ENCODE measurements around the gene SEPTIN12. TPM values are rescaled to one million over a fixed set of nuclear protein-coding genes. Genes with fewer than 3 reads are reported as not detected.

The SEPTIN12 gene
- total and polyA plus RNA-seq, 7 donors, result 2.5 TPM; not detected in 6

- Histone ChIP-seq H3K27me3 (no peaks in the 10 kb centered on the region), H3K4me1 (peaks cover 0 to 41% (median 35%) of the 10 kb centered on the region in 4 donors), H3K36me3 (peaks cover 4 to 38% (median 25%) of the 10 kb centered on the region in 4 donors), H3K4me3 (no peak overlapping the region), H3K27ac (peak overlapping the region; percentile 86 to 92 (median 88)), H3K9me3 (no peaks in the 10 kb centered on the region)
- DNase-seq, result no peak
- intact Hi-C loops (cut with DNase I), result loop anchor here (2.0 kb wide), 3 partner anchors 43 to 153 kb away; partner anchors contain the start of genes ANKS3, DNAAF8, GLYR1 and UBN1
- WGBS, 2 donors, result 85 to 88% methylated on average over 26 of the region's 26 CpGs
- TF ChIP-seq EP300 (IDR thresholded peaks at IDR 0.05), result no peak
- TF ChIP-seq CTCF (IDR thresholded peaks at IDR 0.05), result no peak
- TF ChIP-seq POLR2A (IDR thresholded peaks at IDR 0.05), result no peak
- TF ChIP-seq POLR2AphosphoS5 (IDR thresholded peaks at IDR 0.05), result no peak
Observed at GRCh38 chr16:4803898-4804762, 16.0 kb upstream of the SEPTIN12 start.

GRCh38 chr16:4803401-4803844 lies 15.3 kb upstream of the SEPTIN12 start:
- DNase-seq, result no peak
- TF ChIP-seq CTCF (IDR thresholded peaks at IDR 0.05) (no peak), POLR2A (IDR thresholded peaks at IDR 0.05) (no peak), POLR2AphosphoS5 (IDR thresholded peaks at IDR 0.05) (no peak), EP300 (IDR thresholded peaks at IDR 0.05) (no peak)
- 49 to 57% methylated on average over 8 of the region's 8 CpGs for WGBS, 2 donors
- Histone ChIP-seq H3K4me3 (peak overlapping the region in 3 of 4 donors; percentile 70 to 86 (median 79)), H3K4me1 (peaks cover 0 to 41% (median 35%) of the 10 kb centered on the region in 4 donors), H3K9me3 (no peaks in the 10 kb centered on the region), H3K27me3 (no peaks in the 10 kb centered on the region), H3K36me3 (peaks cover 4 to 38% (median 24%) of the 10 kb centered on the region in 4 donors), H3K27ac (peak overlapping the region; percentile 86 to 92 (median 88))
- intact Hi-C loops (cut with DNase I), result loop anchor here (2.0 kb wide), 3 partner anchors 43 to 153 kb away; partner anchors contain the start of genes ANKS3, DNAAF8, GLYR1 and UBN1

GRCh38 chr16:4802659-4803287 lies 14.6 kb upstream of the SEPTIN12 start:
- DNase-seq, result peak; percentile 96
- Histone ChIP-seq H3K36me3 (peaks cover 4 to 38% (median 20%) of the 10 kb centered on the region in 4 donors), H3K4me1 (peaks cover 0 to 41% (median 35%) of the 10 kb centered on the region in 4 donors), H3K9me3 (no peaks in the 10 kb centered on the region), H3K4me3 (peak overlapping the region; percentile 55 to 86 (median 74)), H3K27me3 (no peaks in the 10 kb centered on the region), H3K27ac (peak overlapping the region; percentile 86 to 92 (median 88))
- intact Hi-C loops (cut with DNase I), result loop anchor here (2.0 kb wide), 3 partner anchors 44 to 154 kb away; partner anchors contain the start of genes ANKS3, DNAAF8, GLYR1 and UBN1
- 1% methylated on average over 59 of the region's 59 CpGs for WGBS, 2 donors
- peak in 3 of 4 donors; percentile 63 to 75 (median 67) for TF ChIP-seq POLR2AphosphoS5 (IDR thresholded peaks at IDR 0.05)
- TF ChIP-seq CTCF (IDR thresholded peaks at IDR 0.05), result no peak

- peaks cover 0 to 38% (median 18%) of the 10 kb centered on the region in 4 donors for H3K36me3 ChIP-seq
- intact Hi-C loops (cut with DNase I), result loop anchor here (2.0 kb wide), 4 partner anchors 33 to 155 kb away; partner anchors contain the start of genes ANKS3, DNAAF8, GLYR1 and UBN1
Observed at GRCh38 chr16:4801962-4802658, 14.0 kb upstream of the SEPTIN12 start, which contains the start of gene ROGDI. TSS of gene ROGDI (minus strand) at chr16:4802633. CDS start at chr16:4802571, 62 bp downstream.

More at GRCh38 chr16:4801962-4802658, 14.0 kb upstream of the SEPTIN12 start, which contains the start of gene ROGDI:
- 0 to 1% methylated on average over 70 of the region's 70 CpGs for WGBS, 2 donors
- DNase-seq, result peak; percentile 90
- no peaks in the 10 kb centered on the region for H3K9me3 ChIP-seq
- TF ChIP-seq POLR2A (IDR thresholded peaks at IDR 0.05) (peak; percentile 27 to 61), POLR2AphosphoS5 (IDR thresholded peaks at IDR 0.05) (peak in 3 of 4 donors; percentile 36 to 60 (median 56)), CTCF (IDR thresholded peaks at IDR 0.05) (no peak)
- H3K27ac ChIP-seq, result peak within 1 kb of the TSS; percentile 86 to 92 (median 88)
- peaks cover 0 to 41% (median 35%) of the 10 kb centered on the region in 4 donors for H3K4me1 ChIP-seq
- H3K4me3 ChIP-seq, result peak within 1 kb of the TSS; percentile 55 to 86 (median 74)
- no peaks in the 10 kb centered on the region for H3K27me3 ChIP-seq
